Esophagus squamous epithelium (tissue), 4 donors: ENCODE measurements around the gene PKD1.

Experiments used
- CTCF ChIP-seq, 6 experiments: fragments of 450-650 bp in 4 of 6; fragments of 200-600 bp in 2 of 6; sonication (generic) in 2 of 6; IDR thresholded peaks; one replicate each; pipeline ENCODE4 v1.5.1; 2016 to 2019; ENCODE audit warnings: antibody characterized with exemption in 6 of 6, mild to moderate bottlenecking in 4 of 6, moderate library complexity in 4 of 6
- POLR2A ChIP-seq, 4 donors: fragments of 450-650 bp; IDR thresholded peaks; one replicate each; pipeline ENCODE4 v1.6.1; 2017; ENCODE audit warnings: antibody characterized with exemption in 4 of 4, mild to moderate bottlenecking in 4 of 4, moderate library complexity in 3 of 4

GRCh38 chr16:2087748-2088631, 47.7 kb downstream of the PKD1 start:
- TF ChIP-seq CTCF (IDR thresholded peaks at IDR 0.05) (no peak), POLR2A (IDR thresholded peaks at IDR 0.05) (no peak)
